Measurements from ENCODE around the gene RPP30.
"Not testable (repeated sequence)": the region's sequence is repeated elsewhere in the genome, so short reads cannot be mapped to it uniquely, and the experiment has no call there.

The RPP30 gene

GRCh38 chr10:90927293-90927692 lies 55.5 kb downstream of the RPP30 start:
- no CpG with 5 or more reads among the region's 2 CpGs for WGBS, 2 experiments (ENCODE audit: insufficient coverage in 2 of 2)
- no peak overlapping the region for H3K4me3 ChIP-seq (ENCODE audit: extremely low read depth, insufficient read depth, low read length, poor library complexity, severe bottlenecking)
- no peak overlapping the region for H3K27ac ChIP-seq (ENCODE audit: low read depth, low read length, severe bottlenecking)
- no peaks in the 10 kb centered on the region for H3K9me3 ChIP-seq (ENCODE audit: control insufficient read depth, low read length)
- H3K4me1 ChIP-seq (ENCODE audit: control insufficient read depth, insufficient read depth, low read length, poor library complexity, severe bottlenecking), result peaks cover 45% of the 10 kb centered on the region
- H3K36me3 ChIP-seq (ENCODE audit: control insufficient read depth, insufficient read depth, low read length), result no peaks in the 10 kb centered on the region

- H3K27ac ChIP-seq (ENCODE audit: low read depth, low read length, severe bottlenecking), result peak overlapping the region; percentile 100
Observed at GRCh38 chr10:90929179-90929578, 57.4 kb downstream of the RPP30 start.

GRCh38 chr10:90930070-90930837 lies 58.5 kb downstream of the RPP30 start:
- Histone ChIP-seq H3K4me3 (ENCODE audit: extremely low read depth, insufficient read depth, low read length, poor library complexity, severe bottlenecking) (peak overlapping the region; percentile 14), H3K9me3 (ENCODE audit: control insufficient read depth, low read length) (no peaks in the 10 kb centered on the region), H3K4me1 (ENCODE audit: control insufficient read depth, insufficient read depth, low read length, poor library complexity, severe bottlenecking) (peaks cover 68% of the 10 kb centered on the region), H3K36me3 (ENCODE audit: control insufficient read depth, insufficient read depth, low read length) (no peaks in the 10 kb centered on the region), H3K27ac (ENCODE audit: low read depth, low read length, severe bottlenecking) (peak overlapping the region; percentile 100)
- 0 to 11% methylated on average over 1 to 3 of the region's 5 CpGs for WGBS, 2 experiments (ENCODE audit: insufficient coverage in 2 of 2)

More at GRCh38 chr10:90929179-90929578, 57.4 kb downstream of the RPP30 start:
- Histone ChIP-seq H3K4me3 (ENCODE audit: extremely low read depth, insufficient read depth, low read length, poor library complexity, severe bottlenecking) (no peak overlapping the region), H3K9me3 (ENCODE audit: control insufficient read depth, low read length) (no peaks in the 10 kb centered on the region), H3K4me1 (ENCODE audit: control insufficient read depth, insufficient read depth, low read length, poor library complexity, severe bottlenecking) (peaks cover 60% of the 10 kb centered on the region), H3K36me3 (ENCODE audit: control insufficient read depth, insufficient read depth, low read length) (no peaks in the 10 kb centered on the region)
- 53 to 60% methylated on average over 3 of the region's 5 CpGs for WGBS, 2 experiments (ENCODE audit: insufficient coverage in 2 of 2)

GRCh38 chr10:90930971-90931871 lies 59.4 kb downstream of the RPP30 start:
- Histone ChIP-seq H3K4me3 (ENCODE audit: extremely low read depth, insufficient read depth, low read length, poor library complexity, severe bottlenecking) (peak overlapping the region; percentile 14), H3K4me1 (ENCODE audit: control insufficient read depth, insufficient read depth, low read length, poor library complexity, severe bottlenecking) (peaks cover 78% of the 10 kb centered on the region), H3K27ac (ENCODE audit: low read depth, low read length, severe bottlenecking) (peak overlapping the region; percentile 100), H3K36me3 (ENCODE audit: control insufficient read depth, insufficient read depth, low read length) (no peaks in the 10 kb centered on the region), H3K9me3 (ENCODE audit: control insufficient read depth, low read length) (no peaks in the 10 kb centered on the region)
- 41% methylated on average over 3 to 4 of the region's 6 CpGs for WGBS, 2 experiments (ENCODE audit: insufficient coverage in 2 of 2)

GRCh38 chr10:90935581-90936275 lies 64.0 kb downstream of the RPP30 start:
- H3K4me3 ChIP-seq (ENCODE audit: extremely low read depth, insufficient read depth, low read length, poor library complexity, severe bottlenecking), result no peak overlapping the region
- WGBS, 2 experiments (ENCODE audit: insufficient coverage in 2 of 2), result 20 to 43% methylated on average over 1 to 4 of the region's 5 CpGs
- H3K9me3 ChIP-seq (ENCODE audit: control insufficient read depth, low read length), result no peaks in the 10 kb centered on the region
- H3K36me3 ChIP-seq (ENCODE audit: control insufficient read depth, insufficient read depth, low read length), result no peaks in the 10 kb centered on the region
- peak overlapping the region; percentile 66 for H3K27ac ChIP-seq (ENCODE audit: low read depth, low read length, severe bottlenecking)
- peaks cover 66% of the 10 kb centered on the region for H3K4me1 ChIP-seq (ENCODE audit: control insufficient read depth, insufficient read depth, low read length, poor library complexity, severe bottlenecking)

- H3K4me3 ChIP-seq (ENCODE audit: extremely low read depth, insufficient read depth, low read length, poor library complexity, severe bottlenecking), result no peak overlapping the region
- peak overlapping the region; percentile 66 for H3K27ac ChIP-seq (ENCODE audit: low read depth, low read length, severe bottlenecking)
- H3K9me3 ChIP-seq (ENCODE audit: control insufficient read depth, low read length), result no peaks in the 10 kb centered on the region
- H3K4me1 ChIP-seq (ENCODE audit: control insufficient read depth, insufficient read depth, low read length, poor library complexity, severe bottlenecking), result peaks cover 66% of the 10 kb centered on the region
- no peaks in the 10 kb centered on the region for H3K36me3 ChIP-seq (ENCODE audit: control insufficient read depth, insufficient read depth, low read length)
- WGBS, 2 experiments (ENCODE audit: insufficient coverage in 2 of 2), result 84 to 100% methylated on average over 2 of the region's 2 CpGs
Observed at GRCh38 chr10:90936276-90936659, 64.5 kb downstream of the RPP30 start.

GRCh38 chr10:90937645-90938258 lies 66.0 kb downstream of the RPP30 start:
- WGBS, 2 experiments (ENCODE audit: insufficient coverage in 2 of 2), result 76 to 86% methylated on average over 4 of the region's 8 CpGs
- Histone ChIP-seq H3K4me1 (ENCODE audit: control insufficient read depth, insufficient read depth, low read length, poor library complexity, severe bottlenecking) (peaks cover 54% of the 10 kb centered on the region), H3K36me3 (ENCODE audit: control insufficient read depth, insufficient read depth, low read length) (no peaks in the 10 kb centered on the region), H3K4me3 (ENCODE audit: extremely low read depth, insufficient read depth, low read length, poor library complexity, severe bottlenecking) (no peak overlapping the region), H3K9me3 (ENCODE audit: control insufficient read depth, low read length) (no peaks in the 10 kb centered on the region), H3K27ac (ENCODE audit: low read depth, low read length, severe bottlenecking) (peak overlapping the region; percentile 66)

GRCh38 chr10:90939116-90939515 lies 67.3 kb downstream of the RPP30 start:
- Histone ChIP-seq H3K4me3 (ENCODE audit: extremely low read depth, insufficient read depth, low read length, poor library complexity, severe bottlenecking) (no peak overlapping the region), H3K9me3 (ENCODE audit: control insufficient read depth, low read length) (no peaks in the 10 kb centered on the region), H3K4me1 (ENCODE audit: control insufficient read depth, insufficient read depth, low read length, poor library complexity, severe bottlenecking) (peaks cover 41% of the 10 kb centered on the region), H3K36me3 (ENCODE audit: control insufficient read depth, insufficient read depth, low read length) (no peaks in the 10 kb centered on the region), H3K27ac (ENCODE audit: low read depth, low read length, severe bottlenecking) (no peak overlapping the region)
- WGBS, 2 experiments (ENCODE audit: insufficient coverage in 2 of 2), result no CpG with 5 or more reads among the region's 1 CpG

- no peaks in the 10 kb centered on the region for H3K36me3 ChIP-seq (ENCODE audit: control insufficient read depth, insufficient read depth, low read length)
- H3K27ac ChIP-seq (ENCODE audit: low read depth, low read length, severe bottlenecking), result no peak overlapping the region
- H3K4me1 ChIP-seq (ENCODE audit: control insufficient read depth, insufficient read depth, low read length, poor library complexity, severe bottlenecking), result peaks cover 36% of the 10 kb centered on the region
- H3K4me3 ChIP-seq (ENCODE audit: extremely low read depth, insufficient read depth, low read length, poor library complexity, severe bottlenecking), result no peak overlapping the region
- 91 to 100% methylated on average over 4 to 6 of the region's 6 CpGs for WGBS, 2 experiments (ENCODE audit: insufficient coverage in 2 of 2)
- no peaks in the 10 kb centered on the region for H3K9me3 ChIP-seq (ENCODE audit: control insufficient read depth, low read length)
Observed at GRCh38 chr10:90939648-90940047, 67.9 kb downstream of the RPP30 start.

- peaks cover 19% of the 10 kb centered on the region for H3K4me1 ChIP-seq (ENCODE audit: control insufficient read depth, insufficient read depth, low read length, poor library complexity, severe bottlenecking)
- H3K4me3 ChIP-seq (ENCODE audit: extremely low read depth, insufficient read depth, low read length, poor library complexity, severe bottlenecking); H3K27ac ChIP-seq (ENCODE audit: low read depth, low read length, severe bottlenecking); H3K36me3 ChIP-seq (ENCODE audit: control insufficient read depth, insufficient read depth, low read length); H3K9me3 ChIP-seq (ENCODE audit: control insufficient read depth, low read length): not testable (repeated sequence)
- WGBS, 2 experiments (ENCODE audit: insufficient coverage in 2 of 2), result 100% methylated on average over 2 of the region's 3 CpGs; no CpG with 5 or more reads in 1 of the 2 experiments
Observed at GRCh38 chr10:90942980-90943379, 71.2 kb downstream of the RPP30 start.
